Measurements from ENCODE around the gene ME1.

Gene ME1

DNA sequence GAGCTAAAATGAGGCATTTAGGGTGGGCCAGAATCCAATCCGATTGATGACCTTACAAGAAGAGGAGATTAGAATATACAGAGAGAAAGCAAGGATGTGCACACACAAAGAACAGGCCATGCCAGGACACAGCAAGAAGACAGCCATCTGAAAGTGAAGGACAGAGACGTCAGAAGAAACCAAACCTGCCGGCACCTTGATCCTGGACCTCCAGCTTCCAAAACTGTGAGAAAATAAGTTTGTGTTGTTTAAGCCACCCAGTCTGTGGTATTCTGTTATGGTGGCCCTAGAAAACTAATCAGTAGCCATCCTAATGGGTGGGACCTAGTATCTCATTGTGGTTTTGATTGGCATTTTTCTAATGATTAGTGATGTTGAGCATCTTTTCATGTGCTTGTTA, 39.7 kb upstream of the ME1 start:
- DNase-seq (ENCODE audit: low read depth, low spot score), result no peak
- H3K4me3 ChIP-seq (ENCODE audit: low read depth, low read length), result no peak overlapping the region
- POLR2A ChIA-PET, result no interaction called here
- TF ChIP-seq, protein P1, sequence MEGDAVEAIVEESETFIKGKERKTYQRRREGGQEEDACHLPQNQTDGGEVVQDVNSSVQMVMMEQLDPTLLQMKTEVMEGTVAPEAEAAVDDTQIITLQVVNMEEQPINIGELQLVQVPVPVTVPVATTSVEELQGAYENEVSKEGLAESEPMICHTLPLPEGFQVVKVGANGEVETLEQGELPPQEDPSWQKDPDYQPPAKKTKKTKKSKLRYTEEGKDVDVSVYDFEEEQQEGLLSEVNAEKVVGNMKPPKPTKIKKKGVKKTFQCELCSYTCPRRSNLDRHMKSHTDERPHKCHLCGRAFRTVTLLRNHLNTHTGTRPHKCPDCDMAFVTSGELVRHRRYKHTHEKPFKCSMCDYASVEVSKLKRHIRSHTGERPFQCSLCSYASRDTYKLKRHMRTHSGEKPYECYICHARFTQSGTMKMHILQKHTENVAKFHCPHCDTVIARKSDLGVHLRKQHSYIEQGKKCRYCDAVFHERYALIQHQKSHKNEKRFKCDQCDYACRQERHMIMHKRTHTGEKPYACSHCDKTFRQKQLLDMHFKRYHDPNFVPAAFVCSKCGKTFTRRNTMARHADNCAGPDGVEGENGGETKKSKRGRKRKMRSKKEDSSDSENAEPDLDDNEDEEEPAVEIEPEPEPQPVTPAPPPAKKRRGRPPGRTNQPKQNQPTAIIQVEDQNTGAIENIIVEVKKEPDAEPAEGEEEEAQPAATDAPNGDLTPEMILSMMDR (IDR thresholded peaks at IDR 0.05; ENCODE audit: insufficient read depth, low read length, missing control alignments), result no peak
- CTCF ChIA-PET, result interaction anchor here (1.4 to 1.7 kb wide), 2 partner anchors 41 to 249 kb away, joined by 4 read pairs; partner anchors contain the start of gene PRSS35

DNA sequence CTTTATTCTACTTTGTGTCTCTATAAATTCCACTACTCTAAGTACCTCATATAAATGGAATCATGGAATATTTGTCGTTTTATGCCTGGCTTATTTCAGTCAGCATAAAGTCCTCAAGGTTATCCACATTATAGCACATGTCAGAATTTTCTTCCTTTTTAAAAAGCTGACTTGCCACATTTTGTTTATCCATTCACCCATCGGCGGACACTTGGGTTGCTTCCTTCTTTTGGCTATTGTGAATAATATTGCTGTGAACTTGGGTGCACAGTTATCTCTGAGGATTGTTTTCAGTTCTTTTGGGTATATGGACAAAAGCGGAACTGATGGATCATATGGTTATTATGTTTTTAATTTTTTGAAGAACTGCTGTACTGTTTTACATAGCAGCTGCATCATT, 39.1 kb upstream of the ME1 start:
- DNase-seq (ENCODE audit: low read depth, low spot score), result no peak
- POLR2A ChIA-PET, result no interaction called here
- H3K4me3 ChIP-seq (ENCODE audit: low read depth, low read length), result no peak overlapping the region
- TF ChIP-seq, protein P1 (IDR thresholded peaks at IDR 0.05; ENCODE audit: insufficient read depth, low read length, missing control alignments), result no peak
- CTCF ChIA-PET, result interaction anchor here (1.7 kb wide), 1 partner anchor 248 kb away, joined by 4 read pairs; no protein-coding TSS in a partner anchor

DNA sequence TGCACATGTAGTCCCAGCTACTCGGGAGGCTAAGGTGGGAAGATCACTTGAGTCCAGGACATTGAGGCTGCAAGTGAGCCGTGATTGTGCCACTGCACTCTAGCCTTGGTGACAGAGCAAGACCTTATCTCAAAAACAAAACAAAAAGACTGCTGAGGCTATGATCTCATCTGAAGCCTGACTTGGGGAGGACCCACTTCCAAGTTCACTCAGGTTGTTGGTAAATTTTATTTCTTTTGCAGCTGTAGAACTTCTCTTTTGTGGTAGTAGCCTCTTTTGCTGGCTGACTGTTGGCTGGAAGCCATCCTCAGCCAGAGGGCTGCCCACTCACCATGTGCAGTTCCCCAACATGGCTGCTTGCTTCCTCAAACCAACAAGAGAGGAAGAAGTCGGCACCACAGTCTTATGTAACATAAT, 36.8 kb upstream of the ME1 start:
- ChIA-PET CTCF (no interaction called here), POLR2A (no interaction called here)
- TF ChIP-seq, protein P1 (IDR thresholded peaks at IDR 0.05; ENCODE audit: insufficient read depth, low read length, missing control alignments), result no peak
- H3K4me3 ChIP-seq (ENCODE audit: low read depth, low read length), result no peak overlapping the region
- DNase-seq (ENCODE audit: low read depth, low spot score), result no peak

DNA sequence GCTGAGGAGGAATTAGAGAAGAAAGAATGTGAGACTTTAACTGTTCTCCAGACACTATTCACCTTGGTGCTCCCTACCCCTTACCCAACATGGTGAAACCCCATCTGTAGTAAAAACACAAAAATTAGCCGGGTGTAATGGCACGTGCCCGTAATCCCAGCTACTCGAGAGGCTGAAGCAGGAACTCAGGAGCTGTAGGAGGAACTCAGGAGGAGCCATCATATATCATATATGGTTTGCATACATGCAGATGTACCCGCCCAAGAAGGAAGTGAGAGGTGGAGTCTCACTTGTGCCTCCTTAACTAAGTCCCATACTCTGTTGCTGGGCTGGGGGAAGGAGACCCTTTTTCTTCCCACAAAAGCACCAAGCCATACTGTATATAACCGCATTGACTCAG, 35.5 kb upstream of the ME1 start:
- TF ChIP-seq, protein P1 (IDR thresholded peaks at IDR 0.05; ENCODE audit: insufficient read depth, low read length, missing control alignments), result no peak
- DNase-seq (ENCODE audit: low read depth, low spot score), result no peak
- CTCF ChIA-PET, result no interaction called here
- POLR2A ChIA-PET, result no interaction called here
- H3K4me3 ChIP-seq (ENCODE audit: low read depth, low read length), result no peak overlapping the region

DNA sequence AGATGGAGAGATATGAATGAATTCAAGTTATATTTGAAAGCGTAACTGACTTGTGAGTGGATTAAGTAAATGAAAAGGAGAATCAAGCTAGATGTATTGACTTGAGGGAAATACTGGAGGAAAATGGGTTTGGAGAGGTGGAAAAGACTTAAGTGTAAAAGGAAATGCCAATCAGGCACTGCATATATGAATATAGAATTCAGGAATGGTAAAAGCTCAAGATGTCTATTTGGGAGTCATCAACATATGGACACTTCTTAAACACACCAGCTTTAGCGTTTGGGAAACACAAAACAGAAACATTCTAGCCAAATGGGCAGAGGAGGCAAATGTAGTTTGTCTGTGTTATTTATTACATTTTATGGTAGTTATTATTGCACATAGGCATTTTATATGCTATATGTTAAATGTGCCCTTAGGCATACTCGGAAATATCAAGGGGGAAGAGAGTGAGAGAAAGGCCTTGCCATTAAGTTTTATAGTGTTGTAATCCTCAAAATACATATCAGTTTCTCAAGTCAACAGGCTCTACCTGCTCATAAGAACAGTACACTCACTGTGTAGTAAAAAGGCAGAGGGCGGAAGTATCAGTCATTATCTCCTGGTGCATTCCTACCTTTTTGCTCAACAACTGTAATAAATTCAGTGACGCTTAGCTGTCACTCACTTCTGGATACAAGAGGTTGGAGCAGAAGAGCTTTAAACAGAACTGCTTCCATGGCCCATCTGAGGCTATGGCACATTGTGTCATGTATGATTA, 33.7 kb upstream of the ME1 start:
- H3K4me3 ChIP-seq (ENCODE audit: low read depth, low read length), result no peak overlapping the region
- DNase-seq (ENCODE audit: low read depth, low spot score), result no peak
- ChIA-PET CTCF (interaction anchor here (1.2 to 1.3 kb wide), 2 partner anchors 12 to 242 kb away, joined by 3 read pairs; no protein-coding TSS in a partner anchor), POLR2A (no interaction called here)
- TF ChIP-seq, protein P1 (IDR thresholded peaks at IDR 0.05; ENCODE audit: insufficient read depth, low read length, missing control alignments), result no peak

GRCh38 chr6:83463886-83464285, 33.0 kb upstream of the ME1 start:
- H3K4me3 ChIP-seq (ENCODE audit: low read depth, low read length), result no peak overlapping the region
- ChIA-PET CTCF (no interaction called here), POLR2A (no interaction called here)
- no peak for DNase-seq (ENCODE audit: low read depth, low spot score)
- TF ChIP-seq, protein P1 (IDR thresholded peaks at IDR 0.05; ENCODE audit: insufficient read depth, low read length, missing control alignments), result no peak

All from AG04449 (cell line).